Measurements from ENCODE around the gene CDH9.

- TF ChIP-seq CTCF (IDR thresholded peaks at IDR 0.05) (no peak), POLR2A (IDR thresholded peaks at IDR 0.05; ENCODE audit: low read depth) (no peak), POLR2AphosphoS5 (IDR thresholded peaks at IDR 0.05) (no peak)
These were observed 161.2 kb downstream of the CDH9 start for GRCh38 chr5:26877154-26877553.
